GM19395 (cell line): ENCODE results near the gene FGF18.

ENCODE experiments used
- ATAC-seq: cut with Tn5 transposase; IDR thresholded peaks from one replicate; pipeline ENCODE4 v1.9.1; 2021; ENCODE audit warnings: mild to moderate bottlenecking, moderate library complexity; ENCODE audit not compliant: unreplicated experiment

The FGF18 gene

DNA sequence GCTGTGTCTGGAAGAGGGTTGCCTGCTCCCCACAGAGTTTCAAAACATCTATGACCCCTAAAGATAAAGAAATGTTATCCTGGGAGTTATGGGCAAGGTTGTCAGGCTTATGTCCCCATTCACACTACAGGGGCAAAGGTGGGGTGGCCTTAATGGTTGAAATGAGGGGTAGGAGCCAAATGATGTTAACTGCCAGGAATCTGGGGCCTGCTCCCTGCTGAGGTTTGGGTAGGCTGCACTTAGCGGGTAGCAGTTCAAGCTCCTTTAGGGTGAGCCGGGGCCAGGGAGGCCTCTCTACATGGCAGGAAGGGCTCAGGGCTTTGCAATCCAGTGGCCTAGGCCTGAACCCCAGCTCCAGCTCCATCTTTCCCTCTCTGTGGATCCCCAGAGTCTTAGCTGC, 3.0 kb downstream of the FGF18 start:
- ATAC-seq: no peak

DNA sequence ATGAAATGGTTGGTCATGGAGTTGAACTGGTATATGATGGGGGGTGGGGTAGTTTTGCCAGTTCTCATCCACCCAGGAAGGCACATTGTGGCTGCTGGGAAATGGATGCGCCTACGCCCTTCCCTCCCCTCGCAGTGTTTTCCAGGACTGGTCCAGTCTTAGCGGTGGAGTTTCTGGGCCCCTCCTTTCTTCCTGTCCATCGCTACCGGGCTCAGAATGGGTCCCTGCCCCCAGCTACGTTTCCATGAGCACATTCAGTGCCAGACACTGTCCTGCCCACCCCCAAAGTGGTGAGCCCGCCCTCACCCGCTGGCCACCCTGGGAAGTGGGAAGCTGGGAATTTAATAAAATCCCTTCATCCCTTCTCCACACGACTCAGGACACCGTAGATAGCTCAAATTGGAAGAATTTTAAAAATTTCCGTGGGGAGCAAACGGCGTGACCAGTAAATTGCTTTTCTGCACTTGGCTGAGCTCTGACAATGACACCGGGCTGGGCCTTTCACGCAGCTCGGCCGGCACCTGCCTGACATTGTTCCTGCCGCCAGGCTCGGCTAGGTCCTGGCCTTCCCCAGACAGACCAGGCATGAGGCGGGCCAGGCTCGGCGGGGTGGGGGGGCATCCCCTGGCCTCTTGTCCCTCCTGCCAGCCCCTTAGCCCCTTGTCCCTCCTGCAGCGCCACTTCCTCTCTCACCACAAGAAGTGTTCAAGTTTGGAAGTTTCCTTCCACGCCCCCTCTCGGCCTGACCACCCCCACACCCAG, 3.6 kb downstream of the FGF18 start:
- ATAC-seq: no peak

DNA sequence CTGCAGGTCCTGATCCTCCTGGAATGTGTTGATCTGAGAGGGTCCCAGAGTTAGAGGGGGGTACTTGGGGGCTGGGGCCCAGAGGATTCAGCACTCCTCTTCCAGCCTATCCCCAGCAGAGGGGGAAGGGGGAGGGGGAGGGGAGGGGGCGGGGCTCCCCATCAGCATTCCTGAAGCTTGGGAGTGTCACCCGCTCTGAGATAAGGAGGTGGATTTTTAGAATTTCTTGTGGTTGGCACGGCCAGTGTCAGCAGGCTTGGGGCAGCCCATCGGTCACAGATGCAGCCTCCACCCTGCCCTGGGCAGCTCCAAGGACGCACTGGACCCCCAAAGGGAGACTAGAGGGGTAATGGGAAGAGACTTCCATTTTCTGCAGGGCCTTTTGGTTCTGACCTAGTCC, 5.3 kb downstream of the FGF18 start:
- no peak for ATAC-seq

DNA sequence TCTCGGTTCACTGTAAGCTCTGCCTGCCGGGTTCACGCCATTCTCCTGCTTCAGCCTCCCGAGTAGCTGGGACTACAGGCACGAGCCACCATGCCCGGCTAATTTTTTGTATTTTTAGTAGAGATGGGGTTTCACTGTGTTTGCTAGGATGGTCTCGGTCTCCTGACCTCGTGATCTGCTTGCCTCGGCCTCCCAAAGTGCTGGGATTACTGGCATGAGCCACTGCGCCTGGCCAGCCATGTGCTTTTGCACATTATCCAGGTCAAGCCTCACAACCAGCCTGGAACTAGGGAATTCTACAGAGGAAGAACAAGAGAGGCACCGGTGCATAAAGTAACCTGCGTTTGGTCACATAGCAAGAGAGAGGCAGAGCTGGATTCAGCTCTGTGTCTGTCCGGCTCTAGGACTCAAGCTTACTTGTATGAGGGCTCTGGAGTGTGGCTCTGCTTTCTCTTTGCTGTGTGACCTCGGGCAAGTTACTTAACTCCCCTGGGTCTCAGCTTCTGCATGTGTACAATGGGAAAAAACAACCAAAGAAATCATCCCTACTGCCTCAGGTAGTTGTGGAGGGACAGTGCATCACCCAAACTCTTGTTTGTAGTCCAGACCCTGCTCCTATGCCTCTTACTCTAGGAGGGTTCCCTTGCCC, 6.3 kb downstream of the FGF18 start:
- ATAC-seq: no peak

DNA sequence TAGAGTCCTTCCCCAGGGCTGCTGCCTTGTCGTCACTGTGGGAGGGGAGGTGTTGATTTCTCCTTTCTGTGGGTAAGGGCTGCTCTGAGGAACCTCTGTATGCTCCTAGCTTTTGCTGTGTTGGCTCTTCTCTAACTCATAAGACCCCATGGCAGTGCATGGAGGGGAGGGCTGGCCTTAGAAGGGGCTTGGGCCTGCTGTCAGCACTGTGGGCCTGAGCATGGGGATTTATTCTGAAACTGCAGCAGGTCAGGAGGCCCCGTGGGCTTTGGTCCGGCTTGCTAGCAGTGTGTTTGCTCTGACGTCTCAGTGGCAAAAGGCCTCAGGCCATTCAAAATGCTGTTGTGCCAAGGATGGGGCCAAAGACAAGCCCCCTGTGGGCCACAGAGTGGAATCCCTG, 6.8 kb downstream of the FGF18 start:
- no peak for ATAC-seq

DNA sequence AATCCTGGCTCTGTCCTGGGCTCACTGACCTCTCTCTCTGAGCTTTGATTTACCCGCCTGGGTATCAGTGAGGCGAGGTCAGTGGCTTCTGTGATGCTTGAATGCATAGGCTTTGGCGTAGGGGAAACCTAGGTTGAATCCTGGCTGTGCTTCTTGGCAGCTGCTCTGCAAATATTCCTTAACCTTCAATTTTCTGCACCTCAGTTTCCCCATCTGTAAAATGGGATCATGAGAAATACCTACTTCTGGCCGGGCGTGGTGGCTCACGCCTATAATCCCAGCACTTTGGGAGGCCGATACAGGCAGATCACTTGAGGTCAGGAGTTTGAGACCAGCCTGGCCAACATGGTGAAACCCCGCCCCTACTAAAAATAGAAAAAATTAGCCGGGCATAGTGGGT, 7.2 kb downstream of the FGF18 start:
- no peak for ATAC-seq

DNA sequence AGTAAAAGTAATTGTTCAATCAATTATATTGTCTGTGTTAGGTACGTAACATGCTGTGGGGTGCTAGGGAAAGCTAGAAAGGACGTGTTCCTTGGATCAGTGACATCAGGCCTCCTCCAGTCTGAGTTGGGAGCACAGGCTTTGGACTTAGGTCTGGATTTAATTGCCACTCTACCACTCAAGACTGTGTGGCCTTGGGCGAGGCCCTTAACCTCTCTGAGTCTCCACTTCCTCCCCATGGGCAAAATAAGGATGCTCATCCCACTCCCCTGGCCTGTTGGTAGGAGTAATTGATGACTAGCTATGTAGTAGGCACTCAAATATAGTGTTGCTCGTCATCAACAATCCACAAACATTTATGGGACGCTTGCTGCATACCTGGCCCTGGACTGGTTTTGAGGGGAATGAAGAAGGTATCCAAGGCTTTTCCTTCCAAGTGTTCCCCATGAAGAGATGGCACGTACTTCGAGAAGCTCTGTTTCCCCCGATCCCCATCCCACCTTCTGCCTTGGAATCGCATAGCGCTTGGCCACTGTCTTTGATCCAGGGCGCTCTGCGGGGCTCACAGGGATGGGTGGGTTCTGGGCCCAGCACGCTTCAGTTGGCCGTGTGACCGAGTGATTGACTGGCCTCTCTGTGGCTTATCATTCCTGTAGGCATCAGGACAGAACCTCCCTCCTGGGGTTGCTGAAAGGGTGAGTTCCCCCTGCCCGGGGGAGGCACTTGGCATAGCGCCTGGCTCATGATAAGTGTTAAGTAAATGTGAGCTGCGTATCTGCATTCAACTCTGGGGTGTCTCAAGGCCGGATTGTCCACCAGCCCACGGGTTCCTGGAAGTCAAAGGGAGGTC, 8.1 kb downstream of the FGF18 start:
- no peak for ATAC-seq

DNA sequence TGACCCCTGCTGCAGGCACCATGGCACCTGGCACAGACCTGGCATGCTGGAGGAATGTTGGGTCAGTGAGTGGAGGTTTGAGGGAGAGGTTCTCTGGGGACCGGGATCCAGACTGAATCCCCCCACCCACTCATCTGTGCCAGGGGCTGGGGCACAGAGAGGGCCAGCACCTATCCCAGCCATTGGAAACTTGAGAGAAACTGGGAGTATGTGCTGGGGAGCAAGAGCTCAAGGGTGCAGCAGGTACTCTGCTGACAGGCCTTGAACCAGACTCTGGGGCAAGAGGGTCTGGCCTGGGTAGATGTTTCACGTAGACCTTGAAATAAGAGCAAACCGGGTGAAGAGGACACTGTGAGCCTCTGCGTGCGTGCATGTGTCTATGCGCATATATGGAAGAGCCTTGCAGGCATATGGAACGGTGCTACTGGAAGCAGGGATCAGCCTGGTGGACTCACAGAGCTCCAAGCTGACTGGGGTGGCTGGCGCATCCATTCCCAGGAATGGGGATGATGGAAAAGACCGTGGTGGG, 8.8 kb downstream of the FGF18 start:
- ATAC-seq: no peak

DNA sequence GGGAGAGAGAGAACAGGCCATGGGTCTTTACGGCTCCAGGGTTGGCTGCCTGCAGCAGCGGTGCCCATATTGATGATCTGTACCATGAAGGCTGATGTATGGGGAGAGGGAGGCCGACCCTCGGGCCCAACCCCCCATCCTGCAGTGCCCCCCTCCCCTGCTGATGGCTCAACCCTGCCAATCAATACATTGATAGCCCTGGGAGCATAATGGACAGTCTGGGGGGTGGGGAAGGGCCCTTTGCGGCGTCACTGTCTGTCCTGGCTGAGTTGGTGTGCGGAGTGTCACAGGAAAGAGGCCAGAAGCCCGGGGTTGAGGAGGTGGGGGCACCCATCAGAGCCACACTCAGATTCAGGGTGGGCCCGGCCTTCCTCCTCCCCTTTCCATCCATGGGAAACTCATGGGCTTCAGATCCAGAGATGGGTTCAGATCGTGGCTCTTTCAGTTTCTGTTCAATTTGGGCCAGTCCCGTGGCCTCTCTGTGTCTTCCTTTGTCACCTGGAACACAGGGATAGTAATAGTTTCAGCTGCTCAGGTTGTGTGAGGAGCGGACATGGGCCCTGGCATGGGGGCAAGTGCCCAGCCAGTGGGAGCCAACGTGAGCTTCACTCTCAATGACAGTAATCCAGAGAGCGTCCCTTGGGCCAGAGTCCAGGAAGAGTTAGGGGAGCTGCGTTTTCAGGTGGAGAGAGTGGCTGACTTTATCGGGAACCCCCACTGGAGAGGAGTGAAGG, 9.5 kb downstream of the FGF18 start:
- no peak for ATAC-seq

DNA sequence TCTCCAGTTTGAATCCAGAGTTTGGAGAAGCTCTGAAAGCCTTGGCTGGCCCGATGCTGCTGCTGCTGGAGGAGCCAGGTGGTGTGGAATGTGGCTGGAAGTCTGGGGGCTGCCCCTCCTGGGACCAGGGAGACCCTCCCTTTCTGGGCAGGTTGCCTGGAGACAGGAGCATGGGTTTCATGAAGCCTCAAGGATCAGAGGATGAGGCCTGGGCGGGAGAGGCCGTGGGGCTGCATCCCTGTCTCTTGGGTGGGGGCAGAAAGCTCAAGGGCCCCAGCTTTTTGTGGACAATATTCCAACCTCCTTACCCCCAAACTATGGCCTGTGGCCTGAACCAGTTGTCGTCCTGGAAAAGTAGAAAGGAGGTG, 10.1 kb downstream of the FGF18 start:
- no peak for ATAC-seq

DNA sequence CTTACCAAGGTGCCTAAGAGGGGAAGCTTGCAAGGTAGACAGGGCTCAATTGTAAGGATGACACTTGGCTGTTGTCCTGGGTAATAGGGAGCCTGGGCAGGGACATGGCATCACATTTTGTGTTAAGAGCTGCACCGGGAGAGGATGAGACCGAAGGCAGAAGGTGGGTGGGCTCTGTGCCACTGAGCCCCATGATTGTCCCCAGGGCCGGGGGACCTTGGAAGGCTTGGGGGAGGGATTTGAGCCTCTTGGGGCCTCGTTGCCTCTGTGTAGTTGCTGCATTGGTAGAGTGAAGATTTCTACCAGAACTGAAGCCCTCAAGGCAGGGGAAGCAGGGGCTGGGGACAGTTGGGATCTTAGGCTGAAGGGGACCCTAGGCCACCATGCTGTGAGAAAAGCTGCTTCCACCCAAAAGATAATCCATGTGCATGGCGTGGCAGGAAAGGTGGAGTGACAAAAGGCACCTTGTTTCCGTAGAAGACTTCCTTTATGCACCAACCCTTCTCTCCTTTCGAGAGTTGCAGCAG, 11.9 kb downstream of the FGF18 start:
- no peak for ATAC-seq

DNA sequence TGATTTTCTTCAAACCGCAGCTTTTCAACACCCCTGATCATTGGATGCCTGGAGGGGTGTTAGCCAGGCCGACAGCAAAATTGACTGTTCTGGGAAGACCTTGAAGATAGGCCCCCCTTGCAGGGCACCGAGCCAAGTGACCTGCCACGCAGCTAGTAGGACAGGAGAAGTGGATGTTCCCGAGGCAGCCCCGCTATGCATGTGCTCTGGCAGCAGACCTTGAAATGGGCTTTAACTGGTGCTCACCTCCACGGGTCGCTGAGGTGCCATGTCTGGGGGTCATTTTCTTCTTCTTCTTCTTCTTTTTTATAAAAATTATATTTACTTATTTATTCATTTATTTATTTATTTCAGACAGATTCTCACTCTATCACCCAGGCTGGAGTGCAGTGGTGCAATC, 12.6 kb downstream of the FGF18 start:
- no peak for ATAC-seq

DNA sequence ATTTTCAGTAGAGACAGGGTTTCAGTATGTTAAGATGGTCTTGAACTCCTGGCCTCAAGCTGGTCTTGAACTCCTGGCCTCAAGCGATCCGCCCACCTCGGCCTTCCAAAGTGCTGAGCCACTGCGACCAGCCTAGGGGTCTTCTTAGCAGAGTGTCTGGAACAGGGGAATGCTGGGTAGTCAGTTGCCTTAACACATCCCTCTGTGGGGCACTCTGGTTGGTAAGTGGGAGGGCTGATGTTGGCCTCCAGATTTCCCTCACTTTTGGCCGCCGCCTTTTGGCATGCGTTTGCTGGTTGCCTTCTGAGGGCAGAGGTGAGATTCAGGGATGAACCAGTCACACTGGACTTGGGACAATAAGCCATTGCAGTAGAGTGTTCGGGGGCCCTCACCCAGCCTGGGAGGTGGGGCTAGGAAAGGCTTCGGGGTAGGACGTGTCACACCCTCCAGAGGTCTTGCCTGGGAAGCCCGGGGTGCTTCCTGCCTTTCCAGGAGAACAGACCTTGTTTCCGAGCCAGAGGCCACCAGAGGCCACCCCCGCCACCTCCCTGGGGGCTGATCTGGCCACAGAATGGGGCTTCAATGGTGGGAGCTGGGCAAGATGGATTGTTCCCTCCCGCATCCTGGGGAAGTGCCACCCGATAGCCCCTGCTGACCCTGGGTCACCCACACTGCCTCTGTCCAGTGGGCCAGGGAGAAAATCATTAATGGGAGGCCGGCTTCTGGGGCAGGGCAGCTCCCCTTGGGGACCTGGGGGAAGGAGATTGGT, 13.3 kb downstream of the FGF18 start:
- no peak for ATAC-seq

DNA sequence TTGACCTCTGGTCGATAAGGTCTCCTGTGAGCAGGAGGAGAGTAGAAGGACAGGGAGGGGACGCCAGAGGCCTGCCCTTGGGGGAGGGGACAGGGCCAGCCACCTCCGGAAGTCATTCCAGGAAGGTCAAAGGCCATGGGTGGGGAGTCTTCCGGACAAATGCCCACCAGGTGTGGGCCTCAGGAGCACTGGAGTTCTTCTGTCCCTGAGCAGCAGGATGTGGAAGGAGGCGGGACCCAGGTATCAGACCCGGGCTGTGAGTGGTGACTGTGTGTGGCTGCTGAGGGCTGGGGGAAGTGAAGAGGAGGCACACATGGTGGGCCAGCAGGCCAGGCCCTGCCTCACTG, 13.9 kb downstream of the FGF18 start:
- ATAC-seq: no peak

DNA sequence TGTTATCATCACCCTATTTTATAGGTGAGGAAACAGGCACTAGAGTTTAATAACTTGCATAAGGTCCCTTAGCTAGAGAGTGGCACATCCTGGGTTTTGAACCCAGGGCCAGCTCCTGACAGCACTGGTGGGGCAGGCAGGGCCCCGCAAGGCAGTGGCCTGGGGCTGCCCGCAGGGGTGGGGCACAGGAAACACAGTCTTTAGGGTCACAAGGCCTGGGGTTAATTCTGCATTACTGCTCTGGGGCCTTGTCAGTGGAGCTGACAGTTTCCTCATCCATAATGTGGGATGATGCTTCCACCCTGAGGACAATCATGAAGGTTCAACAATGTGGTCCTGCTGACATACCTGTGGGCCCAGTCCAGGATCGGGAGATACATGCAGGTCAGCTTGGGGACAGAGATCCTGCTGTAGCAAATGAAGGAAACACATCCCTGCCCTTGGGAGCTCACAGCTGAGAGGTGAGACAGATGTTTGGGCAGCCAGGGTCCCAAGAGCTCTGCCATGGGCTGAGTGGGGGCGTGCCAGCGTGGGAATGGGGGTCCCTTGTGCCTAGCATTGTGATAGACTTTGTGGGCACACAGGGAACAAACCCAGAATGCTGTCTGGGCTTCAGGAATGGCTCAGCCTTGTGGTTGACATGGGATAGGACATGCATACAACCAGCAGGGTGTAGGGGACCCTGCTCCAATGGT, 14.7 kb downstream of the FGF18 start:
- ATAC-seq: no peak

DNA sequence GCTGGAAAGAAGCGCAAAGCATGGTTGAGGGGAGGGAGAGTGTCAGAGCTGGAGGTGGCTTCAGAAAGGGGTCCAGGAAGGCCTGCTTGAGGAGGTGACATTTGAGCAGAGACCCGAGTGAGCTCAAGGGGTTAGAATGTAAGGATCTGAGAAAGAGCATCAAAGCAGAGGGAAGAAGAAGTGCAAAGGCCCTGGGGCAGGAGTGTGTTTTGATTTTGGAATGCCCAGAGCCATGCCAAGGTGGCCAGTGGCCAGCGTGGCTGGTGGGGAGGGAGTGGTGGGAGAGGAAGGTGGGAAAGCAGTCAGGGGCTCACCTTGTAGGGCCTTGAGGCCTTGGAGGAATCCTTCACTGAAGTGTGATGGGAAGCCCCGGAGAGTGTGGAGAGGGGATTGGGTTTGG, 15.4 kb downstream of the FGF18 start:
- ATAC-seq: no peak

DNA sequence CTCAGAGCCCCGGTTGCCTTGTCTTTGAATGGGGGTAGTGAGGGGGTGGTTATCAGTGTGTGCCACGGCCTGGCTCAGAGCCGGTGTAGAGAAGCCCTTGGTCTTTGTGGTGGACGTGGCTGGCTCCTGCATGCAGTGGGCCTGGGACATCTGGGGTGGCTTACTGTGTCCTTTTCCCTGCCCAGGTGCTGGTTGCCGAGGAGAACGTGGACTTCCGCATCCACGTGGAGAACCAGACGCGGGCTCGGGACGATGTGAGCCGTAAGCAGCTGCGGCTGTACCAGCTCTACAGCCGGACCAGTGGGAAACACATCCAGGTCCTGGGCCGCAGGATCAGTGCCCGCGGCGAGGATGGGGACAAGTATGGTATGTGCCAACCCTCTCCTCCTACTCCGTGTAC, 16.5 kb downstream of the FGF18 start:
- ATAC-seq: no peak

DNA sequence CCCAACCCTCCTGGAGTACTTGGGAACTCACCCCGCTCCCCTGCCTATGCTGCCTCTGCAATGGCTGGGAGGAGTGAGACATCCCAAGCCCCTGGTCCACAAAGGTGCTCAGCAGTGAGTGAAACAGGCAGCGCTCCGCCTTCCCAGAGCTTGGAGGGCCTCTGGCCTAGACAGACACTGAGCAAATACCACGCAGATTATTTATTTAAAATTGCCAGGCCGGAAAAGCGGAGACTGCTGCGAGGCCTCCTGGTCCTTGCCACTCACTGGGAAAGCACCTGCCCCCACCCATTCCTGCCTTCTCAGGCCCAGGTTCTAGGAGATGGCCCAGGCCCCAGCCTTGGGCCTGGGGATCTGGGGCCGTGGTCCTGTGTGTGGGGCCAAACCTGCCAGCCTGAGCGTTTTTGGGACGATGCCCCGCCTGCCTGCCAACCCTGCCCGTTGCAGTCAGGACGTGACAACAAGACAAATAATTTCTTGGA, 17.4 kb downstream of the FGF18 start:
- ATAC-seq: no peak

DNA sequence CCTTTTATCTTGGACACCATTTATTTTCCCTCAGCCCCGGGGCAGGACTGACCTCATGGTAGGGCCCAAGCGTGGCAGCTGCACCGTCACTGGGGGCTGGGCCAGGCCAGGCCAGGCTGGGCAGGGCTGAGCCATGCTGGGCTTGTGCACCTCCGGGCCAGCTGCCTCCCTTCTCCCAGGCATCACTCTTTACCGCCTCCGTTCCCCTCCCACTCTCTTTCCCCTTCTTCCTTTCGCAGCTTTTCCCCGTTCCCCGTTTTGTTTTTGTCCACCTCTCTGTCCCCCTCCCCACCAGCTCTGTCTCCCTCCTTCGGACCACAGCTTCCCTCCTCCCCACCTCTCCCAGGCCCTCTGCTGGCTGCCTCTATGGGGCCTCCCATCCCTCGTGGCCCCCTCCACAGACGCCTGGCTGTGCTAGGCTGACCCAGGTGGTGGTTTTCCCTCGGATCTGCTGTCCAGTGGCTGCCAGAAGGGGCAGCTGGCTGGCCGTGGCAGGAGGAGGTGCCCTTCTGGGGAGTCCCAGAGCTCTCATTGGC, 17.9 kb downstream of the FGF18 start:
- ATAC-seq: no peak
